ENCODE measurements around the gene TNFSF11. TPM values are rescaled to one million over a fixed set of nuclear protein-coding genes. Genes with fewer than 3 reads are reported as not detected.

The TNFSF11 gene
- polyA plus RNA-seq, 4 donors, result 0.30 to 0.76 (median 0.47) TPM

- no peak for DNase-seq (ENCODE audit: low read depth in 4 of 4, low spot score in 3 of 4)
Observed at GRCh38 chr13:42651936-42652641, 78.1 kb downstream of the TNFSF11 start.

GRCh38 chr13:42652642-42653415, 78.9 kb downstream of the TNFSF11 start:
- no peak for DNase-seq (ENCODE audit: low read depth in 4 of 4, low spot score in 3 of 4)

- DNase-seq (ENCODE audit: low read depth in 4 of 4, low spot score in 3 of 4), result no peak
Observed at GRCh38 chr13:42653679-42654078, 79.7 kb downstream of the TNFSF11 start.

GRCh38 chr13:42654212-42654611, 80.3 kb downstream of the TNFSF11 start:
- DNase-seq (ENCODE audit: low read depth in 4 of 4, low spot score in 3 of 4), result no peak

- no peak for DNase-seq (ENCODE audit: low read depth in 4 of 4, low spot score in 3 of 4)
Observed at GRCh38 chr13:42654722-42655121, 80.8 kb downstream of the TNFSF11 start.

- DNase-seq (ENCODE audit: low read depth in 4 of 4, low spot score in 3 of 4), result no peak
Observed at GRCh38 chr13:42656161-42656560, 82.2 kb downstream of the TNFSF11 start.

- no peak for DNase-seq (ENCODE audit: low read depth in 4 of 4, low spot score in 3 of 4)
Observed at GRCh38 chr13:42656958-42657357, 83.0 kb downstream of the TNFSF11 start.

Other genes with a start within 250 kb of the TNFSF11 start
- not detected for gene FAM216B, start 207.4 kb downstream of the TNFSF11 start, polyA plus RNA-seq (ENCODE audit: insufficient read length in 4 of 4)